ENCODE data around the gene ARHGAP28.

ARHGAP28 gene

DNA sequence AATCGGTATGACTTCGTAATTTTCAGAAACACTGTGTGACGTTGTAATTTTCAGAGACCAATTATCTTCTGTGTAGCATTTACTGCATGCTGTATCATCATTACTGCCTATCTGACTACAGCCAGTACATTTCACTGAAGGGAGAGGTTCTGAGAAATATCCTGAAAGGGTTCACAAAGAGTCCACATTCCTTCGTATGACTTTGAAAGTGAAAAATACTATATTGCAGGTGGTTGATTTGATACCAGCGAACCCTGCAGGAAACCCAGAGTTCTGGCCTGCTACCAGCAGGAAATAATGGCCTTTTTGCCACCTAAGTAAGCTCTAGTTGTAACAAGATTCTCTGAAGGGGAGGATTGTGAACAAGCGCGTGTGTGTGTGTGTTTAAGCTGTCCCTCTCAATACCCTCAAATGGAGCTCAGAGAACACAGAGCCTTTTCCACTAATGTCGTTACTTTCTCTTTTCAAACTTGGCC is 155.5 kb downstream of the ARHGAP28 start:
- TF ChIP-seq, protein P1, sequence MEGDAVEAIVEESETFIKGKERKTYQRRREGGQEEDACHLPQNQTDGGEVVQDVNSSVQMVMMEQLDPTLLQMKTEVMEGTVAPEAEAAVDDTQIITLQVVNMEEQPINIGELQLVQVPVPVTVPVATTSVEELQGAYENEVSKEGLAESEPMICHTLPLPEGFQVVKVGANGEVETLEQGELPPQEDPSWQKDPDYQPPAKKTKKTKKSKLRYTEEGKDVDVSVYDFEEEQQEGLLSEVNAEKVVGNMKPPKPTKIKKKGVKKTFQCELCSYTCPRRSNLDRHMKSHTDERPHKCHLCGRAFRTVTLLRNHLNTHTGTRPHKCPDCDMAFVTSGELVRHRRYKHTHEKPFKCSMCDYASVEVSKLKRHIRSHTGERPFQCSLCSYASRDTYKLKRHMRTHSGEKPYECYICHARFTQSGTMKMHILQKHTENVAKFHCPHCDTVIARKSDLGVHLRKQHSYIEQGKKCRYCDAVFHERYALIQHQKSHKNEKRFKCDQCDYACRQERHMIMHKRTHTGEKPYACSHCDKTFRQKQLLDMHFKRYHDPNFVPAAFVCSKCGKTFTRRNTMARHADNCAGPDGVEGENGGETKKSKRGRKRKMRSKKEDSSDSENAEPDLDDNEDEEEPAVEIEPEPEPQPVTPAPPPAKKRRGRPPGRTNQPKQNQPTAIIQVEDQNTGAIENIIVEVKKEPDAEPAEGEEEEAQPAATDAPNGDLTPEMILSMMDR (IDR thresholded peaks at IDR 0.05; ENCODE audit: low read depth, low read length, poor library complexity, severe bottlenecking), result no peak
- TF ChIP-seq EZH2phosphoT487 (IDR thresholded peaks at IDR 0.05; ENCODE audit: borderline replicate concordance, low read length), result no peak
- Histone ChIP-seq H3K4me1 (ENCODE audit: control insufficient read depth, low read length) (no peaks in the 10 kb centered on the region), H3K9me2 (replicated peaks; ENCODE audit: control insufficient read depth, low read length) (no peaks in the 10 kb centered on the region), H3K4me3 (ENCODE audit: low read length) (no peak overlapping the region), H3K4me2 (ENCODE audit: low read length) (no peak overlapping the region), H3K79me2 (ENCODE audit: control insufficient read depth, low read length) (no peaks in the 10 kb centered on the region), H3K9me3 (ENCODE audit: control insufficient read depth, insufficient read depth, low read length) (no peaks in the 10 kb centered on the region), H3K27me3 (ENCODE audit: control insufficient read depth, low read length) (no peaks in the 10 kb centered on the region), H3K36me3 (ENCODE audit: control insufficient read depth, low read length) (no peaks in the 10 kb centered on the region), H3F3A (ENCODE audit: control insufficient read depth, insufficient read depth) (no peaks in the 10 kb centered on the region), H3K27ac (ENCODE audit: low read depth, low read length) (no peak overlapping the region), H4K20me1 (ENCODE audit: control insufficient read depth, insufficient read depth, low read depth, low read length) (no peaks in the 10 kb centered on the region)

DNA sequence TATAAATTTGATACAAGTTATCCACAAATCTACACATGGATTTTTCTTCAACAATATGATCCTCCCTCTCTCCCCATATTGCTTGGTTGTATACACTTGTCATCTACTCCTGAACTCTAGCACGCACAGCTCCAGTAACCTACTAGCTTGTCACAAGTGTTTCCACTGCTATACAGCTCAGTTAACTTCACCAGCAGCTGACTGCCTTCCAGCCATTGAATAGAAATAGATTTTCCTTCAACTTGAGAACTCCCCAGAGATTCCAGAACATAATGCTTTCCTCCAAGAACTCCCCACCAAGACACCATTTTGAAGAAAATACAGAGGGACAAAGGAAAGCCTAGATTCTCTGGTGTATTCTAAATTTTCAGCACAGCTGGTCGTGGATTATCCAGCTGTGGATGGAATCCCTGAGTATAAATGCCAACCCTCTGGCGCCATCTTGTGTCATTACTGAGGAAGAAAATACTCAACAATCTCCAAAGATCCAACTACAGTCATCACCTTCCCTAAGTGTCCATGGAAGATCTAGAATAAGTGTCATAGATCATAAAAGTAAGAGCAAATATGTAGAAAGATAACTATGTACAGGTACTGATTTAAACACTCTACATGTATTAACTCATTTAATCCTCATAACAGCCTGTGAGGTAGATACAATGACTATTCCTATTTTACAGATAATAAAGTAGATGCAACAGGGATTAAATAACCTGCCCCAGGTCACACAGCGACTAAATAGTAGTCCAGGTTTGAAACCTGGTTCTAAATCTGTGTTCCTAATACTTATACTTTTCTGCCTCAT is 156.7 kb downstream of the ARHGAP28 start:
- Histone ChIP-seq H4K20me1 (ENCODE audit: control insufficient read depth, insufficient read depth, low read depth, low read length) (no peaks in the 10 kb centered on the region), H3K27ac (ENCODE audit: low read depth, low read length) (no peak overlapping the region), H3K9me3 (ENCODE audit: control insufficient read depth, insufficient read depth, low read length) (no peaks in the 10 kb centered on the region), H3K4me3 (ENCODE audit: low read length) (no peak overlapping the region), H3K9me2 (replicated peaks; ENCODE audit: control insufficient read depth, low read length) (no peaks in the 10 kb centered on the region), H3K4me1 (ENCODE audit: control insufficient read depth, low read length) (no peaks in the 10 kb centered on the region), H3K79me2 (ENCODE audit: control insufficient read depth, low read length) (no peaks in the 10 kb centered on the region), H3K27me3 (ENCODE audit: control insufficient read depth, low read length) (no peaks in the 10 kb centered on the region), H3F3A (ENCODE audit: control insufficient read depth, insufficient read depth) (no peaks in the 10 kb centered on the region), H3K4me2 (ENCODE audit: low read length) (no peak overlapping the region), H3K36me3 (ENCODE audit: control insufficient read depth, low read length) (no peaks in the 10 kb centered on the region)
- no peak for TF ChIP-seq EZH2phosphoT487 (IDR thresholded peaks at IDR 0.05; ENCODE audit: borderline replicate concordance, low read length)
- TF ChIP-seq, protein P1 (IDR thresholded peaks at IDR 0.05; ENCODE audit: low read depth, low read length, poor library complexity, severe bottlenecking), result peak; percentile 66

DNA sequence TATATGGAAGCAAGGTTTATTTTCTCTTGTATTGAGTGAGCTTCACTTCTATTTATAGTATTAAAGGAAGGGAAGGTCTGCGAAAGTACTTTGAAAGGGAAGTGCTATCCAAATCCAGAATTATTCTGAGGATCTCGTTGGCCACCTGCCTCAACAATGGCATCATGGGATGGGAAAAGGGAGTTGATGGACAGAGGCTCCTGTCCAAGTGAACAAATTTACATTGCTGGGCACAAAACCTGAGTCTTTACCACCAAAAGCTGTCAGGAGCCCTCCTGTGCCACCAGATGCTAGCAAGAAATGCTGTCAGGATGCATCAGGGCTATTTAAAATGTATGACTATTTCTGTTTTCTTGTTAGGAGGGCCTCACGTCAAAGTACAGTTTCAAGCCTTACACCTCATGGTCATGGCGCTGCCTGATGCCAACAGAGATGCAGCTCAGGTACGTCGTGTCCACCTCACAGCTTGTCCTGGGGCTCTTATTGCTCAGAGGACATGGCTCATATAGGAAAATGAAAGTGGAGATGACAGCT is 157.3 kb downstream of the ARHGAP28 start:
- Histone ChIP-seq H3K4me3 (ENCODE audit: low read length) (no peak overlapping the region), H3K4me2 (ENCODE audit: low read length) (no peak overlapping the region), H3K9me3 (ENCODE audit: control insufficient read depth, insufficient read depth, low read length) (no peaks in the 10 kb centered on the region), H3K4me1 (ENCODE audit: control insufficient read depth, low read length) (no peaks in the 10 kb centered on the region), H4K20me1 (ENCODE audit: control insufficient read depth, insufficient read depth, low read depth, low read length) (no peaks in the 10 kb centered on the region), H3K36me3 (ENCODE audit: control insufficient read depth, low read length) (no peaks in the 10 kb centered on the region), H3K9me2 (replicated peaks; ENCODE audit: control insufficient read depth, low read length) (no peaks in the 10 kb centered on the region), H3F3A (ENCODE audit: control insufficient read depth, insufficient read depth) (no peaks in the 10 kb centered on the region), H3K79me2 (ENCODE audit: control insufficient read depth, low read length) (no peaks in the 10 kb centered on the region), H3K27me3 (ENCODE audit: control insufficient read depth, low read length) (no peaks in the 10 kb centered on the region), H3K27ac (ENCODE audit: low read depth, low read length) (no peak overlapping the region)
- no peak for TF ChIP-seq EZH2phosphoT487 (IDR thresholded peaks at IDR 0.05; ENCODE audit: borderline replicate concordance, low read length)
- TF ChIP-seq, protein P1 (IDR thresholded peaks at IDR 0.05; ENCODE audit: low read depth, low read length, poor library complexity, severe bottlenecking), result no peak
